ENCODE measurements around the gene TEX29.

Gene TEX29

GRCh38 chr13:111329641-111330040 lies 9.2 kb downstream of the TEX29 start:
- Histone ChIP-seq H3K36me3 (ENCODE audit: low read length) (no peaks in the 10 kb centered on the region), H3K79me2 (ENCODE audit: insufficient read depth, low read length) (no peaks in the 10 kb centered on the region), H3K27ac (ENCODE audit: low read depth, low read length) (no peak overlapping the region), H3K4me3 (ENCODE audit: insufficient read depth, low read length, poor library complexity, severe bottlenecking) (no peak overlapping the region), H3K9ac (ENCODE audit: low read length) (no peak overlapping the region), H3K9me2 (replicated peaks; ENCODE audit: insufficient read depth, low read length) (no peaks in the 10 kb centered on the region), H3K9me3 (ENCODE audit: insufficient read depth, low read length) (0 out of 2 replicates have a peak, but pooled peaks cover 6% of the 10 kb centered on the region), H3K27me3 (ENCODE audit: low read length) (no peaks in the 10 kb centered on the region), H4K20me1 (ENCODE audit: low read depth, low read length) (no peaks in the 10 kb centered on the region), H3K4me2 (ENCODE audit: low read depth, low read length, poor library complexity, severe bottlenecking) (no peak overlapping the region), H3F3A (ENCODE audit: insufficient read depth) (no peaks in the 10 kb centered on the region), H2AFZ (ENCODE audit: low read depth, low read length, severe bottlenecking) (no peak overlapping the region)
- TF ChIP-seq CTCF (IDR thresholded peaks at IDR 0.05; ENCODE audit: insufficient read depth, low read length, poor library complexity, severe bottlenecking): no peak
- no peak for TF ChIP-seq EZH2phosphoT487 (conservative IDR thresholded peaks at IDR 0.05; ENCODE audit: low read length)

GRCh38 chr13:111330066-111330610 lies 9.7 kb downstream of the TEX29 start:
- no peaks in the 10 kb centered on the region for H3K27me3 ChIP-seq (ENCODE audit: low read length)
- no peaks in the 10 kb centered on the region for H3F3A ChIP-seq (ENCODE audit: insufficient read depth)
- no peaks in the 10 kb centered on the region for H3K9me2 ChIP-seq (replicated peaks; ENCODE audit: insufficient read depth, low read length)
- H3K27ac ChIP-seq (ENCODE audit: low read depth, low read length): no peak overlapping the region
- H3K79me2 ChIP-seq (ENCODE audit: insufficient read depth, low read length): no peaks in the 10 kb centered on the region
- H3K36me3 ChIP-seq (ENCODE audit: low read length): no peaks in the 10 kb centered on the region
- no peak overlapping the region for H2AFZ ChIP-seq (ENCODE audit: low read depth, low read length, severe bottlenecking)
- H3K4me3 ChIP-seq (ENCODE audit: insufficient read depth, low read length, poor library complexity, severe bottlenecking): no peak overlapping the region
- H4K20me1 ChIP-seq (ENCODE audit: low read depth, low read length): no peaks in the 10 kb centered on the region
- H3K9ac ChIP-seq (ENCODE audit: low read length): no peak overlapping the region
- TF ChIP-seq CTCF (IDR thresholded peaks at IDR 0.05; ENCODE audit: insufficient read depth, low read length, poor library complexity, severe bottlenecking) (no peak), EZH2phosphoT487 (conservative IDR thresholded peaks at IDR 0.05; ENCODE audit: low read length) (no peak)
- H3K4me2 ChIP-seq (ENCODE audit: low read depth, low read length, poor library complexity, severe bottlenecking): no peak overlapping the region
- 0 out of 2 replicates have a peak, but pooled peaks cover 6% of the 10 kb centered on the region for H3K9me3 ChIP-seq (ENCODE audit: insufficient read depth, low read length)

GRCh38 chr13:111335298-111335697 lies 14.9 kb downstream of the TEX29 start:
- Histone ChIP-seq H2AFZ (ENCODE audit: low read depth, low read length, severe bottlenecking) (no peak overlapping the region), H3K9ac (ENCODE audit: low read length) (no peak overlapping the region), H3K4me3 (ENCODE audit: insufficient read depth, low read length, poor library complexity, severe bottlenecking) (no peak overlapping the region), H3K9me3 (ENCODE audit: insufficient read depth, low read length) (0 out of 2 replicates have a peak, but pooled peaks cover 6% of the 10 kb centered on the region), H3K27ac (ENCODE audit: low read depth, low read length) (no peak overlapping the region), H3K36me3 (ENCODE audit: low read length) (no peaks in the 10 kb centered on the region), H3F3A (ENCODE audit: insufficient read depth) (no peaks in the 10 kb centered on the region), H3K79me2 (ENCODE audit: insufficient read depth, low read length) (no peaks in the 10 kb centered on the region), H4K20me1 (ENCODE audit: low read depth, low read length) (no peaks in the 10 kb centered on the region), H3K4me2 (ENCODE audit: low read depth, low read length, poor library complexity, severe bottlenecking) (no peak overlapping the region), H3K27me3 (ENCODE audit: low read length) (no peaks in the 10 kb centered on the region), H3K9me2 (replicated peaks; ENCODE audit: insufficient read depth, low read length) (no peaks in the 10 kb centered on the region)
- TF ChIP-seq EZH2phosphoT487 (conservative IDR thresholded peaks at IDR 0.05; ENCODE audit: low read length) (no peak), CTCF (IDR thresholded peaks at IDR 0.05; ENCODE audit: insufficient read depth, low read length, poor library complexity, severe bottlenecking) (no peak)

Measured in SU-DHL-6 (cell line).